NCI-H82 treated with DMSO at 0.1 percent for 48 hours (cell line): ENCODE data around the gene CALML4.
"Not testable (repeated sequence)": the region's sequence is repeated elsewhere in the genome, so short reads cannot be mapped to it uniquely, and the experiment has no call there.

Experiments
- DNase-seq: peaks from one replicate; lab custom pipeline; 2025; ENCODE audit not compliant: unreplicated experiment; lab: John Stamatoyannopoulos, UW

CALML4 gene

GRCh38 chr15:68204776-68205557 is at the start of gene CALML4:
TSS of gene CALML4 (minus strand) at chr15:68205332. CDS start at chr15:68205247, 85 bp downstream.
- no peak for DNase-seq

- DNase-seq: peak; percentile 42
Observed at GRCh38 chr15:68252925-68253534, 47.9 kb upstream of the CALML4 start.

- no peak for DNase-seq
Observed at GRCh38 chr15:68249058-68249713, 44.1 kb upstream of the CALML4 start.

- no peak for DNase-seq
Observed at GRCh38 chr15:68244235-68244634, 39.1 kb upstream of the CALML4 start.

GRCh38 chr15:68241088-68241935 is 36.2 kb upstream of the CALML4 start:
- DNase-seq: no peak

- no peak for DNase-seq
Observed at GRCh38 chr15:68239025-68239424, 33.9 kb upstream of the CALML4 start.

GRCh38 chr15:68235022-68235421 is 29.9 kb upstream of the CALML4 start:
- no peak for DNase-seq

- not testable (repeated sequence) for DNase-seq
Observed at GRCh38 chr15:68234520-68234919, 29.4 kb upstream of the CALML4 start.

GRCh38 chr15:68234060-68234459 is 28.9 kb upstream of the CALML4 start:
- no peak for DNase-seq

GRCh38 chr15:68232937-68233336 is 27.8 kb upstream of the CALML4 start:
- DNase-seq: no peak

- no peak for DNase-seq
Observed at GRCh38 chr15:68232449-68232848, 27.3 kb upstream of the CALML4 start.

GRCh38 chr15:68231102-68231818 is 26.1 kb upstream of the CALML4 start:
- DNase-seq: peak; percentile 97

GRCh38 chr15:68230157-68231100 is 25.3 kb upstream of the CALML4 start:
- peak; percentile 43 for DNase-seq

GRCh38 chr15:68229386-68230156 is 24.4 kb upstream of the CALML4 start, which contains the start of gene CLN6:
TSS of gene CLN6 (minus strand) at chr15:68229728. CDS start at chr15:68229584, 144 bp downstream.
- peak; percentile 59 for DNase-seq

- no peak for DNase-seq
Observed at GRCh38 chr15:68228971-68229385, 23.8 kb upstream of the CALML4 start.

- no peak for DNase-seq
Observed at GRCh38 chr15:68228143-68228970, 23.2 kb upstream of the CALML4 start.

- DNase-seq: no peak
Observed at GRCh38 chr15:68227643-68228142, 22.6 kb upstream of the CALML4 start.
